Measurements from ENCODE around the gene C17orf58. TPM values are rescaled to one million over a fixed set of nuclear protein-coding genes. Genes with fewer than 3 reads are reported as not detected.

Gene C17orf58
- total RNA-seq, 1 donor from 2014 or later: 10.9 TPM

- TF ChIP-seq CTCF (IDR thresholded peaks at IDR 0.05; ENCODE audit: unreplicated experiment): peak; percentile 24
- Mint-ChIP-seq H3K9me3 (ENCODE audit: low read depth) (no peaks in the 10 kb centered on the region), H3K4me1 (ENCODE audit: low read depth) (peaks cover 17% of the 10 kb centered on the region), H3K27me3 (peaks cover 13% of the 10 kb centered on the region), H3K4me3 (ENCODE audit: low read depth) (peak overlapping the region; percentile 76), H3K27ac (peak overlapping the region; percentile 89), H3K36me3 (ENCODE audit: insufficient read depth) (no peaks in the 10 kb centered on the region)
- peak; percentile 22 for DNase-seq (ENCODE audit: low spot score, unreplicated experiment)
Measured at GRCh38 chr17:67995570-67996263, 552 bp downstream of the C17orf58 start.

DNA sequence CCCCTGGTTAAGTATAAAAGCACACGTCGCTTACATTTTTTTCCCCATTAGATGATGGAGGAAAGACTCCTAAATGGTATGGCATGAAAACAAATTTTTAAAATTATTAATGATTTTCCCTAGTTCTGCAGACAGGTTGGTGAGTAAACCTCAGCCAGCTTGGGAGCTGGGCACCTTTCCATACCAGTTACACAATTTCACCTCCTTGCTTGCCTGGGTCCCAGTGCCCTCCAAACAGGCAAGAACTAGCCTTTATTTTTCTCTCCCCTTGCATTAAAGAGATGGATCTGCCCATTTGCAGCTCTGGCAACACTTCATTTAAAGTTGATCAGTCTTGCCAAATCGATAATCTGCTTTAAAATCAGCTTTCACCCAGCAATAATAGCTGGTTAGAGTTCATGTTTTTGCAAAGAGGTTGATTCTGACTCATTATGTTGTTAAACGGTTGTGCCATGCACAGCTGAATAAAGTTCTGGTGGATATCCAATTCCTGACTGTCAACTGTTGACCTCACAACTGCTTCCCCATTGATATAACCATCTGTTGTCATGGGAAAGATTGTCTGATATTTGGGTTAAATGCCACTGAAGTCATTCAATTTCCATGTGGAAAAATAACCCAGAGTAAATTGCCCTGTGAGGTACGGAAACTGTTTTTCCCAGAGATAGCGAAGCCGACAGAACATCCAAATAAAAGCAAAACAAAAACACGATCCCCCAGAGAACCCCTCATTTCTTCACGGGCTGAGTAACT, 1.3 kb downstream of the C17orf58 start:
- Mint-ChIP-seq H3K36me3 (ENCODE audit: insufficient read depth) (no peaks in the 10 kb centered on the region), H3K27me3 (peaks cover 13% of the 10 kb centered on the region), H3K4me1 (ENCODE audit: low read depth) (peaks cover 17% of the 10 kb centered on the region), H3K9me3 (ENCODE audit: low read depth) (no peaks in the 10 kb centered on the region), H3K4me3 (ENCODE audit: low read depth) (peak overlapping the region; percentile 76), H3K27ac (peak overlapping the region; percentile 36)
- no peak for TF ChIP-seq CTCF (IDR thresholded peaks at IDR 0.05; ENCODE audit: unreplicated experiment)
- no peak for DNase-seq (ENCODE audit: low spot score, unreplicated experiment)

DNA sequence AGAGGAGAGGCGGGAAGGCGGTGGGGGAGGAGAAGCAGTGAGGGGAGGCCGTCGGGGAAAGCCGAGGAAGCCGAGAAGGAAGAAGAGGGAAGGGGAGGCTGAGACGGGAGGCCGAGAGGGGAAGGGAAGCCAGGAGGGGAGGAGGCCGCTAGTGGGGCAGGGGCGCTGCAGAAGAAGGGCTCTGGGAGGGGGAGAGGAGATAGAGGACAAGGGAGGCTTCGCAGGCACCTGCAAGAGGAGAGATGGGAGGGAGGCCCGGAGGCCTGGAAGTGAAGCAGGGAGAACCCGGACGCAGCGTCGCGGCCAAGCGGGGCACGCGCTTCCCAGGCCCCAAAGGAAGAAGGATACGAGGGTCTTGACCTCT, 2.3 kb downstream of the C17orf58 start:
- H3K36me3 Mint-ChIP-seq (ENCODE audit: insufficient read depth): no peaks in the 10 kb centered on the region
- peaks cover 13% of the 10 kb centered on the region for H3K27me3 Mint-ChIP-seq
- H3K27ac Mint-ChIP-seq: peak overlapping the region; percentile 93
- no peak for DNase-seq (ENCODE audit: low spot score, unreplicated experiment)
- H3K4me3 Mint-ChIP-seq (ENCODE audit: low read depth): peak overlapping the region; percentile 76
- H3K9me3 Mint-ChIP-seq (ENCODE audit: low read depth): no peaks in the 10 kb centered on the region
- peaks cover 17% of the 10 kb centered on the region for H3K4me1 Mint-ChIP-seq (ENCODE audit: low read depth)
- TF ChIP-seq CTCF (IDR thresholded peaks at IDR 0.05; ENCODE audit: unreplicated experiment): no peak

GRCh38 chr17:67993153-67993997, 2.9 kb downstream of the C17orf58 start:
- peaks cover 13% of the 10 kb centered on the region for H3K27me3 Mint-ChIP-seq
- peak overlapping the region; percentile 97 for H3K4me3 Mint-ChIP-seq (ENCODE audit: low read depth)
- no peaks in the 10 kb centered on the region for H3K36me3 Mint-ChIP-seq (ENCODE audit: insufficient read depth)
- H3K27ac Mint-ChIP-seq: peak overlapping the region; percentile 97
- H3K4me1 Mint-ChIP-seq (ENCODE audit: low read depth): peaks cover 17% of the 10 kb centered on the region
- TF ChIP-seq CTCF (IDR thresholded peaks at IDR 0.05; ENCODE audit: unreplicated experiment): no peak
- DNase-seq (ENCODE audit: low spot score, unreplicated experiment): peak; percentile 72
- no peaks in the 10 kb centered on the region for H3K9me3 Mint-ChIP-seq (ENCODE audit: low read depth)

DNA sequence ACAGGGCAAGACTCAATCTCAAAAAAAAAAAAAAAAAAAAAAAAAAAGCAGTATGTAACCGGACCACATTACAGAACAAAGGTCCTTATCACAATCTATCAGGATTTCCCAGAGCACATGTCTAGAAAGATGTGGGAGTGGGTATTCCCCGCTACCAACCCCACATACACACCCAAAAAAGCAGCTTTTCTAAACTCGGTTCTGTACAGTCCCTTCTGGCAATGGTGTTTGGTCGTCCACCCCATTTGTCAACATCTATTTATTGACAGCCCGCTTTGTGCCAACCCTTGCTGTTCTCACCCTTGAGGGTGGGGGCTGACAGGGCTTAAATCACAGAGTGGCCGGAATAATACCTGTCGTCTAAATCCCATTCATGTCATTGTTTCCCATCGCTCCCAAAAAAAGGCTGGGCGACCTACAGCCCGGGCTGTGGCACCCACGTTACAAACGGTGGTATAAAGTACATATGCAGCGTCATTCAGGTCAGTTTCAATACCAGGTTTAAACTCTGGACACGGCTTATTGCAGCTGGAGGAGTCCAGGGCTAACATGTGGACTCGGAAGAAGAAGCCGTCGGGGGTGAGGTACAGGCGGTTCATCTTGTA, 3.6 kb downstream of the C17orf58 start:
- Mint-ChIP-seq H3K4me3 (ENCODE audit: low read depth) (peak overlapping the region; percentile 97), H3K36me3 (ENCODE audit: insufficient read depth) (no peaks in the 10 kb centered on the region), H3K9me3 (ENCODE audit: low read depth) (no peaks in the 10 kb centered on the region), H3K27me3 (peaks cover 13% of the 10 kb centered on the region), H3K4me1 (ENCODE audit: low read depth) (peaks cover 17% of the 10 kb centered on the region), H3K27ac (peak overlapping the region; percentile 97)
- no peak for TF ChIP-seq CTCF (IDR thresholded peaks at IDR 0.05; ENCODE audit: unreplicated experiment)
- no peak for DNase-seq (ENCODE audit: low spot score, unreplicated experiment)

All from progenitor cell of endocrine pancreas (in vitro differentiated cells).